HL-60 (cell line): ENCODE results near the gene MAPT.

Experiments
- DNase-seq, 2 experiments: peaks; one replicate each; pipeline ENCODE4 v3.0.0-alpha.2; 2010 to 2020; ENCODE audit warnings: low read depth in 1 of 2, low spot score in 1 of 2
- H3K27ac ChIP-seq: fragments of 250-450 bp; sonication (Bioruptor Pico); replicated peaks from 2 replicates; pipeline ENCODE4 v1.5.1; 2020; ENCODE audit warnings: mild to moderate bottlenecking, moderate library complexity
- H3K27me3 ChIP-seq: fragments of 250-450 bp; sonication (Bioruptor Pico); 2 replicates; pipeline ENCODE4 v1.5.1; 2021; ENCODE audit warnings: mild to moderate bottlenecking, moderate library complexity; ENCODE audit not compliant: insufficient read depth, poor library complexity, severe bottlenecking
- H3K4me3 ChIP-seq: replicated peaks from 2 replicates; pipeline ENCODE4 v1.5.1; 2011; ENCODE audit warnings: mild to moderate bottlenecking, control low read depth, low read length; ENCODE audit not compliant: insufficient read depth
- CTCF ChIP-seq: IDR thresholded peaks from one replicate; pipeline ENCODE4 v1.5.1; 2011; ENCODE audit warnings: low read length, control low read depth, inconsistent platforms; ENCODE audit not compliant: insufficient read depth
- GABPA ChIP-seq: IDR thresholded peaks from 2 replicates; pipeline ENCODE4 v1.6.1; 2012; ENCODE audit warnings: low read depth
- POLR2AphosphoS5 ChIP-seq: IDR thresholded peaks from 2 replicates; pipeline ENCODE4 v1.6.1; 2012; ENCODE audit warnings: low read depth
- REST ChIP-seq: IDR thresholded peaks from 2 replicates; pipeline ENCODE4 v1.6.1; 2012; ENCODE audit warnings: low read depth; ENCODE audit not compliant: insufficient replicate concordance
- SPI1 ChIP-seq: IDR thresholded peaks from 2 replicates; pipeline ENCODE4 v1.6.1; 2012; ENCODE audit warnings: low read depth, mild to moderate bottlenecking, borderline replicate concordance

MAPT gene

GRCh38 chr17:46074540-46074939 lies 180.2 kb downstream of the MAPT start:
- no peak overlapping the region for H3K27ac ChIP-seq
- no peak overlapping the region for H3K4me3 ChIP-seq
- H3K27me3 ChIP-seq: no peaks in the 10 kb centered on the region
- DNase-seq: no peak
- TF ChIP-seq POLR2AphosphoS5 (no peak), CTCF (no peak), GABPA (no peak), REST (no peak), SPI1 (no peak)
